Ishikawa (cell line): Measurements from ENCODE around the gene WNT7B.

Experiments
- CEBPB ChIP-seq: IDR thresholded peaks from 2 replicates; pipeline ENCODE4 v1.6.1; 2012
- CREB1 ChIP-seq: IDR thresholded peaks from 2 replicates; pipeline ENCODE4 v1.6.1; 2012; ENCODE audit warnings: low read depth
- EGR1 ChIP-seq: IDR thresholded peaks from 2 replicates; pipeline ENCODE4 v1.6.1; 2012
- EP300 ChIP-seq: IDR thresholded peaks from 2 replicates; pipeline ENCODE4 v1.6.1; 2012; ENCODE audit warnings: borderline replicate concordance
- FOXM1 ChIP-seq: IDR thresholded peaks from 2 replicates; pipeline ENCODE4 v1.6.1; 2012; ENCODE audit warnings: low read depth, borderline replicate concordance
- MAX ChIP-seq: IDR thresholded peaks from 2 replicates; pipeline ENCODE4 v1.6.1; 2012
- NFIC ChIP-seq: IDR thresholded peaks from 2 replicates; pipeline ENCODE4 v1.6.1; 2012
- RAD21 ChIP-seq: IDR thresholded peaks from 2 replicates; pipeline ENCODE4 v1.6.1; 2012; ENCODE audit warnings: low read depth
- REST ChIP-seq: IDR thresholded peaks from 2 replicates; pipeline ENCODE4 v1.6.1; 2012; ENCODE audit warnings: low read depth, mild to moderate bottlenecking
- TAF1 ChIP-seq: IDR thresholded peaks from 2 replicates; pipeline ENCODE4 v1.6.1; 2012; ENCODE audit warnings: low read depth, mild to moderate bottlenecking
- TCF12 ChIP-seq: IDR thresholded peaks from 2 replicates; pipeline ENCODE4 v1.6.1; 2012; ENCODE audit warnings: low read depth
- TEAD4 ChIP-seq: IDR thresholded peaks from 2 replicates; pipeline ENCODE4 v1.6.1; 2012
- USF1 ChIP-seq: IDR thresholded peaks from 2 replicates; pipeline ENCODE4 v1.6.1; 2012
- YY1 ChIP-seq: IDR thresholded peaks from 2 replicates; pipeline ENCODE4 v1.6.1; 2012; ENCODE audit warnings: low read depth
- ZBTB7A ChIP-seq: IDR thresholded peaks from 2 replicates; pipeline ENCODE4 v1.6.1; 2012; ENCODE audit warnings: low read depth

The WNT7B gene

GRCh38 chr22:45923835-45924234, 53.1 kb downstream of the WNT7B start:
- TF ChIP-seq REST (no peak), NFIC (peak; percentile 7; the same call in 1 of the 2 replicates), ZBTB7A (no peak), EP300 (no peak), TCF12 (peak; percentile 34; the same call in 1 of the 2 replicates)

- no peak for TF ChIP-seq NFIC
- no peak for TF ChIP-seq EGR1
- no peak for TF ChIP-seq EP300
- no peak for TF ChIP-seq ZBTB7A
- no peak for TF ChIP-seq CEBPB
- no peak for TF ChIP-seq TAF1
- TF ChIP-seq CREB1 = no peak
- no peak for TF ChIP-seq REST
- TF ChIP-seq YY1 = no peak
- no peak for TF ChIP-seq TCF12
- TF ChIP-seq MAX = no peak
- TF ChIP-seq TEAD4 = no peak
Measured at GRCh38 chr22:45923212-45923611, 53.8 kb downstream of the WNT7B start.

- TF ChIP-seq FOXM1 (no peak), NFIC (no peak), REST (no peak), EGR1 (no peak), CEBPB (no peak), CREB1 (no peak), TAF1 (no peak), USF1 (no peak), TCF12 (no peak), TEAD4 (no peak)
Measured at GRCh38 chr22:45922661-45923060, 54.3 kb downstream of the WNT7B start.

- TF ChIP-seq CEBPB = no peak
- no peak for TF ChIP-seq EGR1
- TF ChIP-seq TAF1 = no peak
- TF ChIP-seq EP300 = no peak
- no peak for TF ChIP-seq CREB1
- no peak for TF ChIP-seq FOXM1
- no peak for TF ChIP-seq TEAD4
- TF ChIP-seq MAX = no peak
Measured at GRCh38 chr22:45922256-45922655, 54.7 kb downstream of the WNT7B start.

GRCh38 chr22:45919504-45920286, 57.3 kb downstream of the WNT7B start:
- peak; percentile 25; the same call in 1 of the 2 replicates for TF ChIP-seq RAD21
- peak; percentile 54 for TF ChIP-seq ZBTB7A
- no peak for TF ChIP-seq EGR1
- peak; percentile 95 for TF ChIP-seq TEAD4
- TF ChIP-seq MAX = peak; percentile 96
- TF ChIP-seq FOXM1 = no peak; the same call in 1 of the 2 replicates
- peak; percentile 20; the same call in 1 of the 2 replicates for TF ChIP-seq CEBPB
- TF ChIP-seq TAF1 = 0 out of 2 replicates have a peak, but pooled peaks have one; percentile 35
- TF ChIP-seq YY1 = peak; percentile 73
- peak; percentile 38; the same call in 1 of the 2 replicates for TF ChIP-seq REST
- TF ChIP-seq NFIC = peak; percentile 65
- TF ChIP-seq USF1 = peak; percentile 59
- peak; percentile 88 for TF ChIP-seq TCF12
- TF ChIP-seq EP300 = peak; percentile 84; the same call in 1 of the 2 replicates
- TF ChIP-seq CREB1 = no peak
